ENCODE data around the gene PTPRH. TPM values are rescaled to one million over a fixed set of nuclear protein-coding genes. Genes with fewer than 3 reads are reported as not detected.

PTPRH gene
- total and polyA plus RNA-seq, 9 of the 15 experiments (the other 6 are each of a cell fraction or from before 2014, with no cell fraction given), result 0.87 to 34.3 (median 22.7) TPM

DNA sequence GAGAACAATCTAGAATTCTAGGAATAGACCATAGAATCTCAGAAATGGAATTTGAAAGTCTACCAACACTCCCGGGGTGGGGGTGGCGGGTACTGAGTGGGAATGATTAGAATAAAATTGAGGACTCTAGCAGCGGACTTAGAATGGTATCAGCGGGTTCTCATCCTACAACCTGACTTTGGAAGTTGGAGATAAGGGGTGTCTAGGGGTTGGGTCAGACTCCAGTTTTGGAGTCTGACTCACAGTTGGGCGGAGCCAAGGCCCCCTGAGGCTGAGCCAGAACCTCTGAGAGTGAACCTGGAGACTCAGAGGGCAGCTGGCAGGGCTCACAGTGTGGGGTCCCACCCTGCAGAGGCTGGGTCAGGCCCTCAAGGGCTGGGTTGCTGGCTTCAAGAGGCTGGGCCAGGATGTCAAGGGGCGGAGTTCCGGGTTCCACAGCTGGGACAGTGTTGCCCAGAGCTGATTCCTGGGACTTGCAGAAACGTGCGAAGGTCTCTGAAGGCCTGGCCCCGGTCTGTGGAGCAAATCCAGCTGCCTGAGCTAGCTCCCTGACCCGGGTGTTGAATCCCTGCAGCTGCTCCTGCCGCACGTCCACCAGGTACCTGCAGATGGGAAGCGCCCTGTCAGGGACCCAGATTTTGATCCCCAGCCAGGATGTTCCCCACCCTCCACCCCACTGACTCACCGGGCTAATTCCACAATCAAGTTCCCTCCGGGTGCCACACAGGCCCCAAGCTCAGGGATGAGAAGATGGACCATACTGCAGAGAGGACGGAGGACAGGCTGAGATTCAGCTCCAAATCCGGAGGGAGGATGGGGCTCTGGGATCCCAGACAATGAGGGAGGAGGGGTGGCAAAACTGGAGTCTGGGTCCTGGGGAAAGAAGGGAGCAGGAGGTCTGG lies 50.2 kb downstream of the PTPRH start (continued):
- TF ChIP-seq ZNF79 (CRISPR knock-in tag; IDR thresholded peaks at IDR 0.05; ENCODE audit: low read depth) (no peak), ZNF830 (CRISPR knock-in tag; IDR thresholded peaks at IDR 0.05) (no peak), CEBPB (tag; IDR thresholded peaks at IDR 0.05) (no peak), JUN (IDR thresholded peaks at IDR 0.05; ENCODE audit: borderline replicate concordance, low read depth, low read length) (peak; percentile 100), JUN (CRISPR knock-in tag; IDR thresholded peaks at IDR 0.05; ENCODE audit: borderline replicate concordance) (peak; percentile 100), FOSL1 (tag; conservative IDR thresholded peaks at IDR 0.05) (peak; percentile 93), KDM5B (IDR thresholded peaks at IDR 0.05; ENCODE audit: insufficient replicate concordance, low read depth, low read length) (peak; percentile 72), KAT2B (IDR thresholded peaks at IDR 0.05; ENCODE audit: low read depth, low read length) (no peak), MTA3 (IDR thresholded peaks at IDR 0.05; ENCODE audit: borderline replicate concordance) (peak; percentile 73; the same call in 1 of the 2 replicates), TFAM (CRISPR knock-in tag; conservative IDR thresholded peaks at IDR 0.05) (no peak), U2AF1 (optimal IDR thresholded peaks at IDR 0.05; ENCODE audit: low read depth, low read length) (no peak), TAF1 (IDR thresholded peaks at IDR 0.05; ENCODE audit: control insufficient read depth, extremely low read depth, insufficient read depth, low read length, severe bottlenecking) (peak; percentile 62), NCOA4 (IDR thresholded peaks at IDR 0.05; ENCODE audit: partially characterized antibody) (no peak), MAFF (IDR thresholded peaks at IDR 0.05; ENCODE audit: low read length) (no peak)
- TF ChIP-seq, protein P1, sequence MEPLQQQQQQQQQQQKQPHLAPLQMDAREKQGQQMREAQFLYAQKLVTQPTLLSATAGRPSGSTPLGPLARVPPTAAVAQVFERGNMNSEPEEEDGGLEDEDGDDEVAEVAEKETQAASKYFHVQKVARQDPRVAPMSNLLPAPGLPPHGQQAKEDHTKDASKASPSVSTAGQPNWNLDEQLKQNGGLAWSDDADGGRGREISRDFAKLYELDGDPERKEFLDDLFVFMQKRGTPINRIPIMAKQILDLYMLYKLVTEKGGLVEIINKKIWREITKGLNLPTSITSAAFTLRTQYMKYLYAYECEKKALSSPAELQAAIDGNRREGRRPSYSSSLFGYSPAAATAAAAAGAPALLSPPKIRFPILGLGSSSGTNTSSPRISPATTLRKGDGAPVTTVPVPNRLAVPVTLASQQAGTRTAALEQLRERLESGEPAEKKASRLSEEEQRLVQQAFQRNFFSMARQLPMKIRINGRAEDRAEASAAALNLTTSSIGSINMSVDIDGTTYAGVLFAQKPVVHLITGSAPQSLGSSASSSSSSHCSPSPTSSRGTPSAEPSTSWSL (CRISPR knock-in tag; IDR thresholded peaks at IDR 0.05; ENCODE audit: borderline replicate concordance), result no peak
- TF ChIP-seq, protein P2, sequence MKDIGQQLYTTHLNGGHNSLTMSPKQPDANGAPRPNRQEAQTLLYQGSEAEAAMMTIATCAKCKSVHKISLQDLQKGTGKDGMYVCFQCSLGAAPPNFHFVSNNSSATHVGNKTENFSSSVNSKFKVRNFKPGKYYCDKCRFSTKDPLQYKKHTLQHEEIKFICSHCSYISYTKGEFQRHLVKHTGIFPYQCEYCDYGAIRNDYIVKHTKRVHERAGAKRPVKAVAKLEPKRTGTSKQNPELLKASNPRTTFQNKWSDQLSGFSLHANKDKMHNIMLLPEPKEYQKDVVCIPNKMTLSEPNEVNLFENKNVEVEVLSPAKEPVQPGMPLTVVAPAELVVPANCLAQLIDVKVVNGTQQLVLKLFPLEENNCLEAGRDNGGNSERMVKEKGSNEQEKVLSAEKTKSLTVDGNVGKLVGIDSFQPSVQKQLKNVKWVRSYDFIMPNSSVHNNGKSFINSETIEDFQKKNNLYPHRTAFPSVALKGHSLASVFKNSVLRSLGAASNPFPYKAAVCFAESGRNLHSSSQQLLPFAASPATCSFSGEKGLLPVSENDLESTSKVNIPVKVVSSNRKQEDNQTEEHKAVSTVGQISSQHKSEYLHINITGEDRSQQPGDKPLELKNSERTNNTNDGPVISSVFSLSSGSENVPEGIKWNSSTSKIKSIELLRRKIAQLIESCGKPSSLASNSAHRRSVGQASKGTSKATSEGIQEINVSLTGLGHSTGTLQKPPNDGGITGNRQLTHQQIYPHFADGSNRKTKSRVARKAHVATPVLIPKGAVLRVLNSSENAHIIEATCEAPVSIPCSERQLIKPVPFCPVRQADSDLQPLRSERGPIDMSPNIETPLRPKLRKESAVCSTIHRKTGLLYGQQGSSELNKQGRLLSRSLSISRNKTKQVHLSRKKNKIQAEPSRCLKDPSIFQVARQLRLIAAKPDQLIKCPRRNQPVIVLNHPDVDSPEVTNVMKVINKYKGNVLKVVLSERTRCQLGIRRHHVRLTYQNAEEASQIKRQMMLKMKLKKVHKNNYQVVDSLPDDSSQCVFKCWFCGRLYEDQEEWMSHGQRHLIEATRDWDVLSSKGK (CRISPR knock-in tag; IDR thresholded peaks at IDR 0.05), result no peak
- TF ChIP-seq, protein P3, sequence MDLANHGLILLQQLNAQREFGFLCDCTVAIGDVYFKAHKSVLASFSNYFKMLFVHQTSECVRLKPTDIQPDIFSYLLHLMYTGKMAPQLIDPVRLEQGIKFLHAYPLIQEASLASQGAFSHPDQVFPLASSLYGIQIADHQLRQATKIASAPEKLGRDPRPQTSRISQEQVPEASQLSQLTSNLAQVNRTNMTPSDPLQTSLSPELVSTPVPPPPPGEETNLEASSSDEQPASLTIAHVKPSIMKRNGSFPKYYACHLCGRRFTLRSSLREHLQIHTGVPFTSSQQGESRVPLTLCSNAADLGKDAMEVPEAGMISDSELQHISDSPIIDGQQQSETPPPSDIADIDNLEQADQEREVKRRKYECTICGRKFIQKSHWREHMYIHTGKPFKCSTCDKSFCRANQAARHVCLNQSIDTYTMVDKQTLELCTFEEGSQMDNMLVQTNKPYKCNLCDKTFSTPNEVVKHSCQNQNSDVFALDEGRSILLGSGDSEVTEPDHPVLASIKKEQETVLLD (IDR thresholded peaks at IDR 0.05), result peak; percentile 70; the same call in 1 of the 2 replicates
- TF ChIP-seq, protein P4, sequence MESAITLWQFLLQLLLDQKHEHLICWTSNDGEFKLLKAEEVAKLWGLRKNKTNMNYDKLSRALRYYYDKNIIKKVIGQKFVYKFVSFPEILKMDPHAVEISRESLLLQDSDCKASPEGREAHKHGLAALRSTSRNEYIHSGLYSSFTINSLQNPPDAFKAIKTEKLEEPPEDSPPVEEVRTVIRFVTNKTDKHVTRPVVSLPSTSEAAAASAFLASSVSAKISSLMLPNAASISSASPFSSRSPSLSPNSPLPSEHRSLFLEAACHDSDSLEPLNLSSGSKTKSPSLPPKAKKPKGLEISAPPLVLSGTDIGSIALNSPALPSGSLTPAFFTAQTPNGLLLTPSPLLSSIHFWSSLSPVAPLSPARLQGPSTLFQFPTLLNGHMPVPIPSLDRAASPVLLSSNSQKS (CRISPR knock-in tag; IDR thresholded peaks at IDR 0.05), result no peak

All from K562 (cell line).